ENCODE data around the gene TNFRSF1B. TPM values are rescaled to one million over a fixed set of nuclear protein-coding genes. Genes with fewer than 3 reads are reported as not detected.

Gene TNFRSF1B
- total RNA-seq, 2 experiments from 2014 or later = 173 to 191 TPM

- no peaks in the 10 kb centered on the region for H3K9me3 Mint-ChIP-seq
- no peak overlapping the region for H3K4me3 Mint-ChIP-seq
- H3K4me1 Mint-ChIP-seq (ENCODE audit: low read depth) = peaks cover 66% of the 10 kb centered on the region
- no peak for TF ChIP-seq CTCF (IDR thresholded peaks at IDR 0.05)
- no peak for ATAC-seq
- peaks cover 45% of the 10 kb centered on the region for H3K36me3 Mint-ChIP-seq (ENCODE audit: low read depth)
- no peak for DNase-seq
- intact Hi-C loops (cut with micrococcal nuclease) = no loop called here
- ChIA-PET POLR2A (interaction anchor here (0.9 to 2.5 kb wide), 8 partner anchors 9 to 44 kb away, joined by 3 to 13 read pairs (median 4); partner anchors contain the start of gene TNFRSF1B), CTCF (interaction anchor here (1.0 to 7.4 kb wide), 6 partner anchors 19 to 475 kb away, joined by 3 to 98 read pairs (median 4); no protein-coding TSS in a partner anchor)
- no peak overlapping the region for H3K27ac Mint-ChIP-seq
- H3K27me3 Mint-ChIP-seq = no peaks in the 10 kb centered on the region
These were observed 16.5 kb downstream of the TNFRSF1B start for GRCh38 chr1:12183095-12183794.

- peaks cover 60% of the 10 kb centered on the region for H3K4me1 Mint-ChIP-seq (ENCODE audit: low read depth)
- no peak for TF ChIP-seq CTCF (IDR thresholded peaks at IDR 0.05)
These were observed 17.4 kb downstream of the TNFRSF1B start for GRCh38 chr1:12184008-12184681.

GRCh38 chr1:12185036-12185917, 18.5 kb downstream of the TNFRSF1B start:
- H3K27me3 Mint-ChIP-seq = no peaks in the 10 kb centered on the region
- no peak for ATAC-seq
- no peak for TF ChIP-seq CTCF (IDR thresholded peaks at IDR 0.05)
- H3K4me1 Mint-ChIP-seq (ENCODE audit: low read depth) = peaks cover 60% of the 10 kb centered on the region
- no peak for DNase-seq
- H3K36me3 Mint-ChIP-seq (ENCODE audit: low read depth) = peaks cover 44% of the 10 kb centered on the region
- H3K27ac Mint-ChIP-seq = no peak overlapping the region
- H3K4me3 Mint-ChIP-seq = no peak overlapping the region
- intact Hi-C loops (cut with micrococcal nuclease) = no loop called here
- ChIA-PET POLR2A (interaction anchor here (0.6 to 1.0 kb wide), 4 partner anchors 10 to 275 kb away, joined by 3 to 4 read pairs (median 3); no protein-coding TSS in a partner anchor), CTCF (interaction anchor here (1.2 to 4.1 kb wide), 2 partner anchors 60 to 64 kb away, joined by 3 to 15 read pairs; no protein-coding TSS in a partner anchor)
- H3K9me3 Mint-ChIP-seq = no peaks in the 10 kb centered on the region

More at GRCh38 chr1:12184008-12184681, 17.4 kb downstream of the TNFRSF1B start:
- no peaks in the 10 kb centered on the region for H3K27me3 Mint-ChIP-seq
- DNase-seq (no peak), ATAC-seq (no peak)
- intact Hi-C loops (cut with micrococcal nuclease) = no loop called here
- H3K27ac Mint-ChIP-seq = peak overlapping the region; percentile 25
- no peak overlapping the region for H3K4me3 Mint-ChIP-seq
- peaks cover 44% of the 10 kb centered on the region for H3K36me3 Mint-ChIP-seq (ENCODE audit: low read depth)
- POLR2A ChIA-PET = interaction anchor here (1.0 to 2.5 kb wide), 2 partner anchors 10 to 18 kb away, joined by 4 to 13 read pairs; no protein-coding TSS in a partner anchor
- H3K9me3 Mint-ChIP-seq = no peaks in the 10 kb centered on the region
- CTCF ChIA-PET = interaction anchor here (1.2 to 4.1 kb wide), 4 partner anchors 23 to 63 kb away, joined by 3 to 15 read pairs (median 4); no protein-coding TSS in a partner anchor

GRCh38 chr1:12185918-12186678, 19.3 kb downstream of the TNFRSF1B start:
- CTCF ChIA-PET = interaction anchor here (0.9 to 4.1 kb wide), 2 partner anchors 16 to 61 kb away, joined by 3 to 15 read pairs; no protein-coding TSS in a partner anchor
- no peak for TF ChIP-seq CTCF (IDR thresholded peaks at IDR 0.05)
- Mint-ChIP-seq H3K4me1 (ENCODE audit: low read depth) (peaks cover 56% of the 10 kb centered on the region), H3K36me3 (ENCODE audit: low read depth) (peaks cover 44% of the 10 kb centered on the region), H3K4me3 (no peak overlapping the region), H3K9me3 (no peaks in the 10 kb centered on the region), H3K27ac (peak overlapping the region; percentile 10), H3K27me3 (no peaks in the 10 kb centered on the region)
- intact Hi-C loops (cut with micrococcal nuclease) = no loop called here
- POLR2A ChIA-PET = interaction anchor here (1.0 to 2.2 kb wide), 3 partner anchors 8 to 36 kb away, joined by 4 to 14 read pairs (median 4); no protein-coding TSS in a partner anchor
- ATAC-seq (no peak), DNase-seq (no peak)
